Thyroid gland (tissue), 4 donors: ENCODE measurements around the gene PRR33. TPM values are rescaled to one million over a fixed set of nuclear protein-coding genes. Genes with fewer than 3 reads are reported as not detected.

Experiments used
- DNase-seq, 2 donors: peaks; one replicate each; pipeline ENCODE4 v3.0.0-alpha.2; 2019
- H3K27ac ChIP-seq, 3 donors: fragments of 200-600 bp; sonication (generic); 1 replicate in 2 of 3; 2 replicates in 1 of 3; pipeline ENCODE4 v1.5.1; 2016 to 2019; ENCODE audit warnings: mild to moderate bottlenecking in 1 of 3, moderate library complexity in 1 of 3
- H3K27me3 ChIP-seq: fragments of 200-600 bp; sonication (generic); one replicate; pipeline ENCODE4 v1.5.1; 2019
- H3K36me3 ChIP-seq, 2 donors: fragments of 200-600 bp; sonication (generic); one replicate each; pipeline ENCODE4 v1.5.1; 2016 to 2019
- H3K4me1 ChIP-seq, 2 donors: fragments of 200-600 bp; sonication (generic); one replicate each; pipeline ENCODE4 v1.5.1; 2017 to 2019
- H3K4me3 ChIP-seq, 3 donors: fragments of 200-600 bp; sonication (generic); replicated peaks in 1 of 3; 1 replicate in 2 of 3; 2 replicates in 1 of 3; pipeline ENCODE4 v1.5.1; 2016; ENCODE audit warnings: mild to moderate bottlenecking in 1 of 3
- H3K9me3 ChIP-seq: fragments of 200-600 bp; sonication (generic); one replicate; pipeline ENCODE4 v1.5.1; 2017
- CTCF ChIP-seq, 6 experiments: fragments of 200-600 bp in 3 of 6; fragments of 450-650 bp in 3 of 6; sonication (generic) in 3 of 6; IDR thresholded peaks; one replicate each; pipeline ENCODE4 v1.5.1; 2016 to 2019; ENCODE audit warnings: antibody characterized with exemption in 6 of 6, mild to moderate bottlenecking in 2 of 6, inconsistent platforms in 1 of 6, moderate library complexity in 1 of 6
- POLR2A ChIP-seq, 2 donors: fragments of 450-650 bp; IDR thresholded peaks; one replicate each; pipeline ENCODE4 v1.6.1; 2017; ENCODE audit warnings: antibody characterized with exemption in 2 of 2, mild to moderate bottlenecking in 2 of 2, moderate library complexity in 1 of 2
- WGBS, 2 donors: methylation state at CpG; one replicate each; pipeline ENCODE4 v1.1.5; 2017; 5-methylcytosine and 5-hydroxymethylcytosine counted together
- intact Hi-C: fragments of 100-400 bp; cut with DNase I; formaldehyde crosslinking; loops from one replicate; pipeline ENCODE4 v1.15.1; 2023
- total RNA-seq, 4 donors: library from RNA; depleted of rRNA; stranded (reverse); fragments of >200 nt; gene quantifications; one replicate each; pipeline ENCODE4 v1.2.3, GENCODE V29; 2016

Gene PRR33
- total RNA-seq, 4 donors from 2014 or later: not detected

- Histone ChIP-seq H3K27me3 (no peaks in the 10 kb centered on the region), H3K36me3 (no peaks in the 10 kb centered on the region), H3K4me1 (peaks cover 4 to 11% of the 10 kb centered on the region in 2 donors), H3K9me3 (no peaks in the 10 kb centered on the region), H3K4me3 (no peak overlapping the region), H3K27ac (no peak overlapping the region)
- WGBS, 2 donors: 94 to 95% methylated on average over 34 of the region's 34 CpGs
- TF ChIP-seq POLR2A (IDR thresholded peaks at IDR 0.05) (no peak), CTCF (IDR thresholded peaks at IDR 0.05) (no peak)
- intact Hi-C loops: no loop called here
- DNase-seq: no peak
These were observed 44.5 kb downstream of the PRR33 start for GRCh38 chr11:1847006-1847735.

GRCh38 chr11:1846453-1846932, 45.2 kb downstream of the PRR33 start:
- no peaks in the 10 kb centered on the region for H3K27me3 ChIP-seq
- WGBS, 2 donors: 89 to 96% methylated on average over 9 of the region's 9 CpGs
- intact Hi-C loops: no loop called here
- peaks cover 4 to 11% of the 10 kb centered on the region in 2 donors for H3K4me1 ChIP-seq
- H3K36me3 ChIP-seq: no peaks in the 10 kb centered on the region
- no peak overlapping the region for H3K4me3 ChIP-seq
- H3K27ac ChIP-seq: no peak overlapping the region
- no peaks in the 10 kb centered on the region for H3K9me3 ChIP-seq
- no peak for TF ChIP-seq POLR2A (IDR thresholded peaks at IDR 0.05)
- no peak for TF ChIP-seq CTCF (IDR thresholded peaks at IDR 0.05)
- no peak for DNase-seq

GRCh38 chr11:1845561-1846452, 45.9 kb downstream of the PRR33 start:
- intact Hi-C loops: no loop called here
- no peak for TF ChIP-seq CTCF (IDR thresholded peaks at IDR 0.05)
- no peak for TF ChIP-seq POLR2A (IDR thresholded peaks at IDR 0.05)
- Histone ChIP-seq H3K4me3 (no peak overlapping the region), H3K36me3 (no peaks in the 10 kb centered on the region), H3K27ac (no peak overlapping the region), H3K27me3 (no peaks in the 10 kb centered on the region), H3K4me1 (peaks cover 2 to 9% of the 10 kb centered on the region in 2 donors), H3K9me3 (no peaks in the 10 kb centered on the region)
- 78 to 89% methylated on average over 16 to 21 of the region's 21 CpGs for WGBS, 2 donors
- no peak for DNase-seq

- Histone ChIP-seq H3K4me3 (no peak overlapping the region), H3K27me3 (no peaks in the 10 kb centered on the region), H3K4me1 (peaks cover 0 to 9% of the 10 kb centered on the region in 2 donors), H3K27ac (no peak overlapping the region), H3K9me3 (no peaks in the 10 kb centered on the region), H3K36me3 (no peaks in the 10 kb centered on the region)
- WGBS, 2 donors: 81 to 85% methylated on average over 1 of the region's 1 CpG
- intact Hi-C loops: no loop called here
- DNase-seq: no peak
- TF ChIP-seq CTCF (IDR thresholded peaks at IDR 0.05) (no peak), POLR2A (IDR thresholded peaks at IDR 0.05) (no peak)
These were observed 46.6 kb downstream of the PRR33 start for GRCh38 chr11:1845095-1845429.
